ENCODE results near the gene TGM5.

Gene TGM5

DNA sequence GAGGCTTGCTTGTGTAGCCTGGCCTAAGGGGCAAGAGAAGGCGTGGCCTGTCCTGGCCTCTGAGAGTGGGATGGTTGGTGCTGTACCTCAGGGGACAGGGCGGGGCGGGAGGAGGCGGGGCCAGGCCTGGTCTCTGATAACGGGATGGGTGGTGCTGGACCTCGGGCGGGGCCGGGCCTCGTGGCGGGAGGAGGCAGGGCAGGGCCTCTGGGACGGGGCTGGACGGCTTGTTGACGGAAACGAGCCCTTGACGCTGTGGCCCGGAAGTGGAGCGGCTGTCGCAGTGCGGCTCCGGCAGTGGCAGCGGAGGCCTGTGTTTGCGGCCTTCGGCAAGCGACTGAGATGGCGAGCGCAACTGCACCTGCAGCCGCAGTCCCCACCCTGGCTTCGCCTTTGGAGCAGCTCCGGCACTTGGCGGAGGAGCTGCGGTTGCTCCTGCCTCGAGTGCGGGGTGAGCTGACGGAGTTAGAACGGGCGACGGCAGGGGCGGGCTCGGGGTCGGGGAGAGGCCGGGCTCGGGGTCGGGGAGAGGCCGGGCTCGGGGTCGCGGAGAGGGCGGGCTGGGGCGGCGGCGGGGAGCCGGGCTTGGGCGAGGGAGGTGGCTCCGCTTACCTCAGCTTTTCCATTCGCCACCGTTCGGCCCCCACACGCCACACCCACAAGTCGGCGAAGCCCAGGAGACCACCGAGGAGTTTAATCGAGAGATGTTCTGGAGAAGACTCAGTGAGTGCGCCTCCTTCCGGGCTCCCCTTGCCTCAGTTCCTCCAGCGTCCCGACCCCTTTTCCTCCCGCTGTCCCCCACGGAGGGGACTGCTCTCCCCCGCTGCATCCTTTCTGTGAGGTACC lies 81.3 kb downstream of the TGM5 start, which contains the start of gene CCNDBP1:
Gene CCNDBP1 (plus strand): TSS at position 247 of the 846 bp plus-strand sequence. CDS start 96 bp downstream, at position 343.
- DNase-seq = peak; percentile 81

GRCh38 chr15:43184407-43185124 lies 82.2 kb downstream of the TGM5 start:
- DNase-seq = no peak

DNA sequence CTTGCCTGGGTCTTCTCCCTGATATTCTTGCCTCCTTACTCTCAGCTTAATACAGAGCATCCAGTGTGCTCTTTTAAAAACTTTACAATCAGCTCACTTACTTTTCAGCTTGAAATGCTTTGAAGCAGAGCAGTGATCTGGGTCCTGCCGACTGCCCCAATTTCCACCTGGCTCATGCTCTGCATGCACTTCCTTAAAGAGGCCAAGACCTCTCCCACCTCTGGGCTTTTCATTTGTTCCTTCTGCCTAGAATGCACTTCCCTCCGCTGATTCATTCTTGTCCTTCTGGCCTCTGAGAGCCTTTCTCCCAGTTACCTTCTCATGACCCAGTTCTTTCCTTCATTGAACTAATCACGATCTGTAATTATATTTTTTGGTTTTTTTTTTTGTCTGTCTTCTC lies 83.5 kb downstream of the TGM5 start:
- DNase-seq = no peak
